Measurements from ENCODE around the gene FXN. TPM values are rescaled to one million over a fixed set of nuclear protein-coding genes. Genes with fewer than 3 reads are reported as not detected.

Gene FXN
- total and polyA plus RNA-seq, 4 donors: 5.0 to 18.1 (median 12.8) TPM

GRCh38 chr9:69056191-69056815 is 20.8 kb downstream of the FXN start:
- no peak overlapping the region for H3K27ac ChIP-seq (ENCODE audit: low read depth, low read length)
- no peaks in the 10 kb centered on the region for H3K4me1 ChIP-seq (ENCODE audit: control insufficient read depth, insufficient read depth, low read length)
- H3K27me3 ChIP-seq (ENCODE audit: control insufficient read depth, insufficient read depth, low read length): no peaks in the 10 kb centered on the region
- no peak overlapping the region for H3K4me3 ChIP-seq (ENCODE audit: low read depth, low read length)
- 100% methylated on average over 2 of the region's 4 CpGs for WGBS (ENCODE audit: insufficient coverage)
- DNase-seq (ENCODE audit: low read depth in 4 of 6, low spot score in 6 of 6): no peak
- peaks cover 3% of the 10 kb centered on the region for H3K36me3 ChIP-seq (ENCODE audit: control insufficient read depth, insufficient read depth, low read length)
- no peaks in the 10 kb centered on the region for H3K9me3 ChIP-seq (ENCODE audit: control insufficient read depth, insufficient read depth, low read length)

GRCh38 chr9:69058101-69058500 is 22.5 kb downstream of the FXN start:
- Histone ChIP-seq H3K27ac (ENCODE audit: low read depth, low read length) (no peak overlapping the region), H3K9me3 (ENCODE audit: control insufficient read depth, insufficient read depth, low read length) (no peaks in the 10 kb centered on the region), H3K4me3 (ENCODE audit: low read depth, low read length) (no peak overlapping the region), H3K36me3 (ENCODE audit: control insufficient read depth, insufficient read depth, low read length) (peaks cover 3% of the 10 kb centered on the region), H3K27me3 (ENCODE audit: control insufficient read depth, insufficient read depth, low read length) (no peaks in the 10 kb centered on the region), H3K4me1 (ENCODE audit: control insufficient read depth, insufficient read depth, low read length) (no peaks in the 10 kb centered on the region)
- no peak for DNase-seq (ENCODE audit: low read depth in 4 of 6, low spot score in 6 of 6)
- WGBS (ENCODE audit: insufficient coverage): 67% methylated on average over 1 of the region's 2 CpGs

- no peak for DNase-seq (ENCODE audit: low read depth in 4 of 6, low spot score in 6 of 6)
- Histone ChIP-seq H3K4me1 (ENCODE audit: control insufficient read depth, insufficient read depth, low read length) (no peaks in the 10 kb centered on the region), H3K4me3 (ENCODE audit: low read depth, low read length) (no peak overlapping the region), H3K27ac (ENCODE audit: low read depth, low read length) (no peak overlapping the region), H3K9me3 (ENCODE audit: control insufficient read depth, insufficient read depth, low read length) (no peaks in the 10 kb centered on the region), H3K27me3 (ENCODE audit: control insufficient read depth, insufficient read depth, low read length) (no peaks in the 10 kb centered on the region), H3K36me3 (ENCODE audit: control insufficient read depth, insufficient read depth, low read length) (peaks cover 3% of the 10 kb centered on the region)
- WGBS (ENCODE audit: insufficient coverage): 13% methylated on average over 1 of the region's 1 CpG
These were observed 25.2 kb downstream of the FXN start for GRCh38 chr9:69060766-69061165.

- no CpG with 5 or more reads among the region's 5 CpGs for WGBS (ENCODE audit: insufficient coverage)
- Histone ChIP-seq H3K27ac (ENCODE audit: low read depth, low read length) (no peak overlapping the region), H3K36me3 (ENCODE audit: control insufficient read depth, insufficient read depth, low read length) (peaks cover 10% of the 10 kb centered on the region), H3K4me3 (ENCODE audit: low read depth, low read length) (no peak overlapping the region), H3K9me3 (ENCODE audit: control insufficient read depth, insufficient read depth, low read length) (no peaks in the 10 kb centered on the region), H3K4me1 (ENCODE audit: control insufficient read depth, insufficient read depth, low read length) (no peaks in the 10 kb centered on the region), H3K27me3 (ENCODE audit: control insufficient read depth, insufficient read depth, low read length) (no peaks in the 10 kb centered on the region)
- DNase-seq (ENCODE audit: low read depth in 4 of 6, low spot score in 6 of 6): no peak
These were observed 26.6 kb downstream of the FXN start for GRCh38 chr9:69062195-69062594.

GRCh38 chr9:69063839-69064238 is 28.3 kb downstream of the FXN start:
- H3K4me1 ChIP-seq (ENCODE audit: control insufficient read depth, insufficient read depth, low read length): no peaks in the 10 kb centered on the region
- H3K27me3 ChIP-seq (ENCODE audit: control insufficient read depth, insufficient read depth, low read length): no peaks in the 10 kb centered on the region
- DNase-seq (ENCODE audit: low read depth in 4 of 6, low spot score in 6 of 6): no peak
- no peak overlapping the region for H3K27ac ChIP-seq (ENCODE audit: low read depth, low read length)
- 73% methylated on average over 4 of the region's 4 CpGs for WGBS (ENCODE audit: insufficient coverage)
- peaks cover 23% of the 10 kb centered on the region for H3K36me3 ChIP-seq (ENCODE audit: control insufficient read depth, insufficient read depth, low read length)
- no peak overlapping the region for H3K4me3 ChIP-seq (ENCODE audit: low read depth, low read length)
- H3K9me3 ChIP-seq (ENCODE audit: control insufficient read depth, insufficient read depth, low read length): no peaks in the 10 kb centered on the region

GRCh38 chr9:69065660-69066059 is 30.1 kb downstream of the FXN start:
- no peaks in the 10 kb centered on the region for H3K4me1 ChIP-seq (ENCODE audit: control insufficient read depth, insufficient read depth, low read length)
- H3K4me3 ChIP-seq (ENCODE audit: low read depth, low read length): no peak overlapping the region
- no CpG with 5 or more reads among the region's 1 CpG for WGBS (ENCODE audit: insufficient coverage)
- H3K9me3 ChIP-seq (ENCODE audit: control insufficient read depth, insufficient read depth, low read length): no peaks in the 10 kb centered on the region
- H3K36me3 ChIP-seq (ENCODE audit: control insufficient read depth, insufficient read depth, low read length): peaks cover 36% of the 10 kb centered on the region
- H3K27ac ChIP-seq (ENCODE audit: low read depth, low read length): no peak overlapping the region
- no peak for DNase-seq (ENCODE audit: low read depth in 4 of 6, low spot score in 6 of 6)
- H3K27me3 ChIP-seq (ENCODE audit: control insufficient read depth, insufficient read depth, low read length): no peaks in the 10 kb centered on the region

- Histone ChIP-seq H3K36me3 (ENCODE audit: control insufficient read depth, insufficient read depth, low read length) (peaks cover 36% of the 10 kb centered on the region), H3K27ac (ENCODE audit: low read depth, low read length) (no peak overlapping the region), H3K27me3 (ENCODE audit: control insufficient read depth, insufficient read depth, low read length) (no peaks in the 10 kb centered on the region), H3K4me3 (ENCODE audit: low read depth, low read length) (no peak overlapping the region), H3K9me3 (ENCODE audit: control insufficient read depth, insufficient read depth, low read length) (no peaks in the 10 kb centered on the region), H3K4me1 (ENCODE audit: control insufficient read depth, insufficient read depth, low read length) (no peaks in the 10 kb centered on the region)
- DNase-seq (ENCODE audit: low read depth in 4 of 6, low spot score in 6 of 6): no peak
- 95% methylated on average over 17 of the region's 27 CpGs for WGBS (ENCODE audit: insufficient coverage)
These were observed 31.4 kb downstream of the FXN start for GRCh38 chr9:69066955-69067354.

- no peaks in the 10 kb centered on the region for H3K27me3 ChIP-seq (ENCODE audit: control insufficient read depth, insufficient read depth, low read length)
- H3K4me1 ChIP-seq (ENCODE audit: control insufficient read depth, insufficient read depth, low read length): no peaks in the 10 kb centered on the region
- no peaks in the 10 kb centered on the region for H3K9me3 ChIP-seq (ENCODE audit: control insufficient read depth, insufficient read depth, low read length)
- H3K27ac ChIP-seq (ENCODE audit: low read depth, low read length): no peak overlapping the region
- no peak overlapping the region for H3K4me3 ChIP-seq (ENCODE audit: low read depth, low read length)
- WGBS (ENCODE audit: insufficient coverage): 98% methylated on average over 4 of the region's 7 CpGs
- DNase-seq (ENCODE audit: low read depth in 4 of 6, low spot score in 6 of 6): no peak
- peaks cover 36% of the 10 kb centered on the region for H3K36me3 ChIP-seq (ENCODE audit: control insufficient read depth, insufficient read depth, low read length)
These were observed 34.6 kb downstream of the FXN start for GRCh38 chr9:69070201-69070600.

GRCh38 chr9:69071059-69071458 is 35.5 kb downstream of the FXN start:
- Histone ChIP-seq H3K36me3 (ENCODE audit: control insufficient read depth, insufficient read depth, low read length) (peaks cover 36% of the 10 kb centered on the region), H3K27me3 (ENCODE audit: control insufficient read depth, insufficient read depth, low read length) (no peaks in the 10 kb centered on the region), H3K4me1 (ENCODE audit: control insufficient read depth, insufficient read depth, low read length) (no peaks in the 10 kb centered on the region), H3K4me3 (ENCODE audit: low read depth, low read length) (no peak overlapping the region), H3K27ac (ENCODE audit: low read depth, low read length) (no peak overlapping the region), H3K9me3 (ENCODE audit: control insufficient read depth, insufficient read depth, low read length) (no peaks in the 10 kb centered on the region)
- no peak for DNase-seq (ENCODE audit: low read depth in 4 of 6, low spot score in 6 of 6)
- 100% methylated on average over 1 of the region's 3 CpGs for WGBS (ENCODE audit: insufficient coverage)

GRCh38 chr9:69073103-69073502 is 37.6 kb downstream of the FXN start:
- Histone ChIP-seq H3K27ac (ENCODE audit: low read depth, low read length) (no peak overlapping the region), H3K27me3 (ENCODE audit: control insufficient read depth, insufficient read depth, low read length) (no peaks in the 10 kb centered on the region), H3K9me3 (ENCODE audit: control insufficient read depth, insufficient read depth, low read length) (no peaks in the 10 kb centered on the region), H3K4me1 (ENCODE audit: control insufficient read depth, insufficient read depth, low read length) (no peaks in the 10 kb centered on the region), H3K36me3 (ENCODE audit: control insufficient read depth, insufficient read depth, low read length) (peaks cover 23% of the 10 kb centered on the region), H3K4me3 (ENCODE audit: low read depth, low read length) (no peak overlapping the region)
- no peak for DNase-seq (ENCODE audit: low read depth in 4 of 6, low spot score in 6 of 6)
- WGBS (ENCODE audit: insufficient coverage): 78% methylated on average over 3 of the region's 4 CpGs
